ENCODE measurements around the gene UBN1.

Gene UBN1

GRCh38 chr16:4814542-4815173 lies 32.6 kb upstream of the UBN1 start:
- DNase-seq (ENCODE audit: low spot score) = no peak

DNA sequence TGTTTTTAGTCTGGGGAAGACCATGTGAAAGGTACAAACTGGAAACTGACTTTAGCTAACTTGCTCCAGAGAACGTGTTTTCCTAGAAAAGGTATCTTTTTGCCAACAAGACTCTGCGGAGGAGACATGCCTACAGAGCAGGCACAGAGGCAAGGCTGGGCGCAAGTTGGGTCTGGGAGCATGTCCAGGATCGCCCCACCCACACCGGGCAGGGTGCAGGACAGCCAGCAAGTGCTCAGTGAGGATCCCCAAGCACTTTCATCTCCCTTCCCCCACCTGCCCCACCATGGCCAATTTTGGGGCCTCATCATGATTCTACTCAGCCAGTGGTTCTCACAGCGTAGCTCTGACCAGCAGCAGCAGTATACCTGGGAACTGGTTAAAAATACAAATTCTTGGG lies 26.6 kb upstream of the UBN1 start:
- DNase-seq (ENCODE audit: low spot score) = no peak

DNA sequence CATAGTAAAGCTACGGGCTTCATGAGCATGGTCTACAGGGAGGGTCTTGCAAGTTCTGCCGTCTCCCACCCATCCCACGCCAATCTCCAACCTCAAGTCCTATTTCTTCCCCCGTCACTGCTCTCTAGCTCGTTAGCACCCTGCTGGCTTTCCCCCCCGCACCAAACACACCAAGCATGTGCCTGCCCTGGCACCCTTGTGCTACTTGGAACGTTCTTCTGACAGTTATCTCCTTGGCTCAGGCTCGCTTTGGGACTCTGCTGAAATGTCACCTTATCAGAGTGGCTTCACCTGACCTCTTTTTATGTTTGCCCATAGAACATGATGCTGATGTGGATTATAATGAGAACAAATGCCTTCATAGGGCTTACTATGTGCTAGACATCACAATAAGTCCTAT lies 22.1 kb upstream of the UBN1 start:
- DNase-seq (ENCODE audit: low spot score) = peak; percentile 90

GRCh38 chr16:4826526-4826925 lies 20.8 kb upstream of the UBN1 start:
- peak; percentile 84 for DNase-seq (ENCODE audit: low spot score)

- DNase-seq (ENCODE audit: low spot score) = peak; percentile 38
Observed at GRCh38 chr16:4826980-4827379, 20.3 kb upstream of the UBN1 start.

GRCh38 chr16:4828567-4829321 lies 18.5 kb upstream of the UBN1 start:
- DNase-seq (ENCODE audit: low spot score) = no peak

DNA sequence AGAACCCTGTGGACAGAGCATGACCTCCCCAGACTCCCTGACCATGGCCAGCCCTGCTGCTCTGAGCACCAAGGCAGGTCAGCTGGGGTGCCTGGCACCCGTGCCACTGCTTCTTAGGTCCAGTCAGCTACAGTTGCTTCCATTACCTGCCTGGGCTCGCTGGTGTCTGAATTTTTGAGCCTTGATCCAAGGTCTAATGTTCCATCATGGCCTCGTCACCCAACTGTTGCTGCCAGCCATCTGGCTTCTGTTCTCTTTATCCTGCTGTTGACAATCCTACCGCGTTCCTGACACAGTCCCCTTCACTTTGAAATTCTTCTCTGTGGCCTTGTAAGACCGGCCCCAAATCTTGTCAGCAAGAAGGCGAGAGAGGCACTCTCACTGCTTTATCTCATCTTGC lies 16.9 kb upstream of the UBN1 start:
- no peak for DNase-seq (ENCODE audit: low spot score)

GRCh38 chr16:4831616-4832015 lies 15.7 kb upstream of the UBN1 start:
- no peak for DNase-seq (ENCODE audit: low spot score)

DNA sequence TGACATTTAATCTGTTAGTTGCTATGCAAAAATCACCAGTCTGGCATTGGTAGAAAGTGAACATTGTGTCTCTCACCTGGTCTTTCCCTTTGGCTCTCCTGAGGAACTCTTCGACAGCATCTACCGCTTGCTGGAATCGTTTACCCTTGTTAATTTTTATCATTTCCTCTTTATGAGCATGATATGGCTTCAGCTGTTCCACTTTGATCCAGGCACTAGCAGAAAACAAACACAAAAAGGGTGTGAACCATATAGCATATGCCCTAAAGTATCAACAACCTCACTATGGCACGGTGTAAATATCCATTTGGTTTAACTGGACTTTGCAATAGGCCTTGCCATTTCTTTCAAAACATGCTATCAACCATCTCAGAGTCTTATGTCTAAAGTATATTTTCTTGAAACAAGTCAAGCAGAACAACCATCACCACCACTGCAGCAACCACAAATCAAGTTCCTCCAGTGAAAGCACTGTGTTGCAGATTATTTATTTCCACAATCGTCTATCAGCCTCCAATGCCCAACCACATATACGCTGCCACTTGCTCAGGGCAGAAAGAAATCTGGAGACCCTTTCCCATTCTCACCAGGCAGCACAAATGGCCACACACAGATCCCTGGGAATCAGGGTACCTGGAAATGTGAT lies 14.5 kb upstream of the UBN1 start:
- no peak for DNase-seq (ENCODE audit: low spot score)

DNA sequence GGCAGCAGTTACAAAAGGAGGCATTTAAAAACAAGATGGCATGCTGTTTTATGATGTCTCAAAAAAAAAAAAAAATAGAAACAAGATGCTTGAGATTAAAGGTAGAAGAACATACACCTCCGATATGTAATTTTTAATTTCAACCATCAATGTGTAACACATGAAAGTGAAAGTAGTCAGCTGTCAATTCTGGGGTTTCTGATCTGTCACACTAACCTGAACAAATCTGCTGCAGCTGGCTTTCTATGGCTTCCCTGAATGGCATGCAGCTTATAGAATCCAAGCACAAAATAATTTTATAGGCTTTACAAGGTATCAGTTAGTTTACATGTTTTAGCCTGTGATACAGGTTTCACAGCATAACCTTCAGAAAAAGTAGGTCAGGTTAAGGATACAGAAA lies 13.7 kb upstream of the UBN1 start:
- DNase-seq (ENCODE audit: low spot score) = peak; percentile 45

- no peak for DNase-seq (ENCODE audit: low spot score)
Observed at GRCh38 chr16:4836727-4837126, 10.6 kb upstream of the UBN1 start.

DNA sequence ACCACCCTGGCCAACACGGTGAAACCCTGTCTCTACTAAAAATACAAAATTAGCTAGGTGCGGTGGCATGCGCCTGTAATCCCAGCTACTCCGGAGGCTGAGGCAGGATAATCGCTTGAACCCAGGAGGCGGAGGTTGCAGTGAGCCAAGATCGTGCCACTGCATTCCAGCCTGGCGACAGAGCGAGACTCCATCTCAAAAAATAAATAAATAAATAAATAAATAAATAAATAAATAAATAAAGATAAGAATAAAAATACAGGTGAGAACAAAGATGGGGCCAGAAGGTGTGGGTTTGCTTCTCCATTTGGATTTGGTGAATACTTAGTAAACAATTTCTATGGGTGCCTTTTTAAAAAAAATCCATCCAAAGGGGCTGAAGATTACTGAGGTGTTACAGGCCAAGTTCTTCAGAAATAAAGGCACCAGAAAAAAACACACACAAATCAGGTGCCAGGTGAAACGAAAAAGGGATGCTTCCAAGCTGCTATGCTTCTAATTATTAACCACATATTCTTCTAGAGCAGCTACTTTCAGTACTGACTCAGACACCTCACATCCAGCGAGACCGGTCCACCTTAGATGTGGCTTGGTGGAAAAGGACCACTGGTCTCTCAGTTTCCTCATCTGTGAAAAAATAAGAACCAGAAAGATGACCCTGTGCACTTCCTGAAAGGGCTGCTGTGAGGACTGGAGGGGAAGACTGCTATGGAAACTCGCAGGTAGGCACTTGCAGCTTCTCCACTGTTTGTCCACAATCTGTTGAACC lies 9.4 kb upstream of the UBN1 start:
- DNase-seq (ENCODE audit: low spot score) = no peak

GRCh38 chr16:4839942-4840341 lies 7.3 kb upstream of the UBN1 start:
- DNase-seq (ENCODE audit: low spot score) = no peak

DNA sequence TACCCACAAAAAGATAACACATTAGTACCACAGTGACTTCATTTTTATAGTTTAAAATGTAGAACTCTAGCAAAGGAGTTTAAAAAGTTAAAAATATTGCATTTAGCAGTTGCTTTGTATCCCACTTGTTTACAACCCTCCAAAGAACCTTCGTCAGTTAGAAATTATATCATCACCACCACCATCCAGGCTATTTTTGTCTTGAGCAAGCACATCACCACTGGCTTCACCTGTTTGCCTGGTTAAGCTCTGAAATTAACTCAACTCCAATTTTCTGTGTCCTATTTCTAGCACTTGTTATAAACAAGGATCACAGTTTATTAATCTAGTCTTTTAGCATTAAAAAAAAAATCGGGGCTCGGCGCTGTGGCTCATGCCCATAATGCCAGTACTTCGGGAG lies 6.3 kb upstream of the UBN1 start:
- no peak for DNase-seq (ENCODE audit: low spot score)

GRCh38 chr16:4846503-4846900 lies 779 bp upstream of the UBN1 start:
- DNase-seq (ENCODE audit: low spot score) = peak; percentile 59

DNA sequence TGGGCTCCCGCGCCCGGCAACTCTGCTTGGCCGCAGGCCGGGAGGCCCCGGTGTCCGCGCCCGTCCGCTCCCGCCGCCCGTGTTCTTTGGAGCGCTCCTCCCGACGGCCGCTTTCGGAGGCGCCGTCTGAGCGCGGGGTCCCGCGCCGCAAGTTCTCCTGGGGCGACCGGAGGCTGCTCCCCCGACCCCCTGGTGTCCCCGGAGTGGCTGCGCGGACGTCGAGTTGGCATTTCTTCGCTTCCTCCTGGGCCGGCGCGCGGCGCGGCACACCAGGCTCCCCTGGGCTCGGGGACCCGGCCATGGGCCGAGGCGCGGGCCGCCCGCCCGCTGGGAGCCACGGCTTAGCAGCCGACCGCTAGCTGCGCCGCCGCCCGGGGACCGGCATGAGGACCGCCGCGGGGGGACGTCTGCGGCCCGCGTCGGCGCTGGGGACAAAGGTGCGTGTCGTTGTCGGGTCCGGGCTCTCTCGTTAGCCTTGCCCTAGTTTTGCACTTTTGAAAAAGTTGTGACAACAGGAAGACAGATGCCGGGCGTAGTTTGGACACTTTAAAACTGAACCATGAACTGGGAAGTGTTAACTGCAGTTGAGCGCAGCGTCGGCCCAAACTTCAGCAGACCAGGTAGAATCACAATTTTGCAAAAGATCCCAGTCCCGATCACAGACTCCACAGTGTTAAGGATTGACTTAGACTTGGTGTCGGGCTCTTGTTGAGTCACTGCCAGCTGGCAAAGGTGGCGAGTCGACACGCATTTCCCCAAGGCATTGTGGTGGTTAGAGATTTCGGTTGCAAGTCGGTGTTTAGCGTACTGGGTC lies 700 bp downstream of the UBN1 start:
- peak; percentile 72 for DNase-seq (ENCODE audit: low spot score)

GRCh38 chr16:4850211-4850610 lies 2.9 kb downstream of the UBN1 start:
- DNase-seq (ENCODE audit: low spot score) = no peak

DNA sequence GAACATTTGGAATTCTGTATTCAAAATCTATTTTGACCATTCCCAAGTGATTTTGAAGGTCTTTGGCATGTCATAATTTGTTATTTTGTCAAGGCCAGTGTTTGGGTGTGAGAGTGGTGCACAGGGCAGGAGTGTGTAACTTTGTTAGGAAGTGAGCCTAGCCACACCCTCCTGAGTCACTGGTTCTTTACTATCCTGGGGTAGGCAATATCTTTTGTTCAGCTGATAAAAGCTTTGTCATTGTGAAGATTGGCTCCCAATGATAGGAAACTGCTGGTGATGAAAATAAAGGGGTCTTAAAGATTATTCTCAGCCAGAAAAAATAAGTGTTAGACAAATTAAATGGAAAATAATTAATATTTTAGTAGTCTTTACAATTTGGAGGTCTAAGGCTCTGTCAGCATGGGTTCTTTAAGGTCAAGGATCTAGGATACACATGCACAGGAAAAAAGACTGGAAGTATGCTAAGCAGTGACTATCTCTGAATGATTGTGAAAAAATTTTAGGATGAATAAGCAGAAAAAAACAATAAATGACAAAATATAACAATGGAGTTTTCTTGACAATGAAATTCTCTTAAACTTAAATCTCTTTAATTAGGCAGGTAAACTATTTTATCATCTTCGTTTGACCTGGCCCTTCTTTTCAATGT lies 5.1 kb downstream of the UBN1 start:
- DNase-seq (ENCODE audit: low spot score) = peak; percentile 28

DNA sequence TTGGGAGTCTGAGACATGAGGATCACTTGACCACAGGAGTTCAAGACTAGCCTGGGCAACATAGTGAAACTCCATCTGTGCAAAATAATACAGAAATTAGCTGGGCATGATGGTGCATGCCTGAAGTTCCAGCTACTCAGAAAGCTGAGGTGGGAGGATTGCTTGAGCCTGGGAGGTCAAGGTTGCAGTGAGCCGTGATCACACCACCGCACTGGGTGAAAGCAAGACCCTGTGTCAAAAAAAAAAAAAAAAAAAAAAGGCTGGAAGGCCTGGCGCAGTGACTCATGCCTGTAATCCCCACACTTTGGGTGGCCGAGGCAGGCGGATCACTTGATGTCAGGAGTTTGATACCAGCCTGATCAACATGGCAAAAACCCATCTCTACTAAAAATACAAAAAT lies 8.1 kb downstream of the UBN1 start:
- DNase-seq (ENCODE audit: low spot score) = no peak

- no peak for DNase-seq (ENCODE audit: low spot score)
Observed at GRCh38 chr16:4855804-4856203, 8.5 kb downstream of the UBN1 start.

DNA sequence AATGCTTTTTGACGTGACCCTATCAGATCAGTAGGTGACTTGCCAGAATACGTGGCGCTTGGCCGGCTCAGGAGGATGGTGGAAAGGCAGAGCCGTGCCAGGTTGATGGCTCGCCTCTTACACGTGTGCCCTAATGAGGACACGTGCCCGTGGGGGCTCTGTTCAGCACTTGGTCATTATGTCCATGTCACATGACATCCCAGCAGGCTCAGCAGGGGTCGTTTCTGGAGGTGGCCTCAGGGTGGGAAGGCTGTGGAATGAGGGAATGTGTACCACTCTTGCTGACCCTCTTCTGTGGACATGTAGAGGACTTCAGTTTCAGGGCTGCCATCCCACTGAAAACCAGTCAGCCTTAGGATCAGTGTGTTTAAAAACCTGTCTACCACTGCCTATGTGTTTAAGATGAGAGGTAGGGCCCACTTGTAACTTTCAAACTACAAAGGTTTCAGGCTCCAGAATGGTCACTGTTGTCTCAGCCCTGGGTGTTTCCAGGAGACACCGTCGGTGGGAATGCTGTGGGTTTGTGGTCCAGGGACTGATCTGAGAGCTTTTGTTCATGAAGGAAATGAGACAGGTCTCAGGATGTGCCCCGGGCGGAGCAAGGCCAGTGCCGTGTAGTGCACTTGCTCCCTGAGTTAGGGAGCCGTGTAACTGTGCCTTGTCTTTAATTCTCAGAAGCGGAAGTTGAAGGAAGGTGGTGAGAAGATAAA lies 12.1 kb downstream of the UBN1 start:
- DNase-seq (ENCODE audit: low spot score) = no peak

Measured in hematopoietic multipotent progenitor cell treated with erythropoietin and hydrocortisone succinate and interleukin-3 and kit ligand, for 15 days (in vitro differentiated cells).